SK-N-MC (cell line): ENCODE measurements around the gene RASA3.

ENCODE experiments used
- EZH2 ChIP-seq: fragments of 200-600 bp; sonication (generic); IDR thresholded peaks from one replicate; pipeline ENCODE4 v1.6.1; 2017; ENCODE audit warnings: antibody characterized with exemption
- FOXP2 ChIP-seq: optimal IDR thresholded peaks from 2 replicates; pipeline ENCODE3; 2011; ENCODE audit warnings: mild to moderate bottlenecking, moderate library complexity; ENCODE audit not compliant: insufficient read depth; ENCODE audit errors: extremely low read length, control extremely low read depth
- POLR2AphosphoS5 ChIP-seq: IDR thresholded peaks from 2 replicates; pipeline ENCODE4 v1.6.1; 2012; ENCODE audit warnings: mild to moderate bottlenecking, low read depth, low read length, borderline replicate concordance

- no peak for TF ChIP-seq EZH2
- no peak for TF ChIP-seq POLR2AphosphoS5
- TF ChIP-seq FOXP2, result no peak
Observed at GRCh38 chr13:114049626-114050101, 82.8 kb downstream of the RASA3 start.
